ENCODE data around the gene BTG4. TPM values are rescaled to one million over a fixed set of nuclear protein-coding genes. Genes with fewer than 3 reads are reported as not detected.

Gene BTG4
- total and polyA plus RNA-seq, 9 donors, result 0.34 TPM; not detected in 8

- no peaks in the 10 kb centered on the region for H3K36me3 ChIP-seq
- TF ChIP-seq EP300 (IDR thresholded peaks at IDR 0.05) (no peak), POLR2A (IDR thresholded peaks at IDR 0.05) (no peak), CTCF (IDR thresholded peaks at IDR 0.05) (no peak)
- intact Hi-C loops (cut with DNase I), result no loop called here
- no peak overlapping the region for H3K4me3 ChIP-seq
- no peaks in the 10 kb centered on the region for H3K9me3 ChIP-seq
- no peaks in the 10 kb centered on the region for H3K4me1 ChIP-seq (ENCODE audit: insufficient read depth)
- DNase-seq, result no peak
- WGBS, 3 donors, result 77 to 85% (median 85%) methylated on average over 1 of the region's 1 CpG
- H3K27me3 ChIP-seq, result no peaks in the 10 kb centered on the region
- H3K27ac ChIP-seq, result no peak overlapping the region
These were observed 9.6 kb downstream of the BTG4 start for GRCh38 chr11:111502611-111503010.

- Histone ChIP-seq H3K4me3 (no peak overlapping the region), H3K9me3 (no peaks in the 10 kb centered on the region), H3K4me1 (ENCODE audit: insufficient read depth) (no peaks in the 10 kb centered on the region), H3K27ac (no peak overlapping the region), H3K36me3 (no peaks in the 10 kb centered on the region), H3K27me3 (no peaks in the 10 kb centered on the region)
- 64 to 70% (median 69%) methylated on average over 1 of the region's 1 CpG for WGBS, 3 donors
- DNase-seq, result no peak
- intact Hi-C loops (cut with DNase I), result no loop called here
- no peak for TF ChIP-seq EP300 (IDR thresholded peaks at IDR 0.05)
- TF ChIP-seq CTCF (IDR thresholded peaks at IDR 0.05), result no peak
- TF ChIP-seq POLR2A (IDR thresholded peaks at IDR 0.05), result no peak
These were observed 11.7 kb downstream of the BTG4 start for GRCh38 chr11:111500481-111500880.

- no peak for TF ChIP-seq EP300 (IDR thresholded peaks at IDR 0.05)
- no peak for TF ChIP-seq POLR2A (IDR thresholded peaks at IDR 0.05)
- no peak for TF ChIP-seq CTCF (IDR thresholded peaks at IDR 0.05)
- no peaks in the 10 kb centered on the region for H3K27me3 ChIP-seq
- intact Hi-C loops (cut with DNase I), result no loop called here
- H3K4me1 ChIP-seq (ENCODE audit: insufficient read depth), result no peaks in the 10 kb centered on the region
- no peak overlapping the region for H3K4me3 ChIP-seq
- DNase-seq, result no peak
- H3K9me3 ChIP-seq, result no peaks in the 10 kb centered on the region
- WGBS, 3 donors, result 79 to 82% (median 82%) methylated on average over 5 of the region's 5 CpGs
- H3K36me3 ChIP-seq, result no peaks in the 10 kb centered on the region
- no peak overlapping the region for H3K27ac ChIP-seq
These were observed 12.7 kb downstream of the BTG4 start for GRCh38 chr11:111499483-111499882.

- no peak overlapping the region for H3K27ac ChIP-seq
- H3K27me3 ChIP-seq, result no peaks in the 10 kb centered on the region
- intact Hi-C loops (cut with DNase I), result no loop called here
- H3K36me3 ChIP-seq, result no peaks in the 10 kb centered on the region
- no peak for DNase-seq
- H3K4me1 ChIP-seq (ENCODE audit: insufficient read depth), result no peaks in the 10 kb centered on the region
- no peak for TF ChIP-seq POLR2A (IDR thresholded peaks at IDR 0.05)
- no peak for TF ChIP-seq CTCF (IDR thresholded peaks at IDR 0.05)
- no peak for TF ChIP-seq EP300 (IDR thresholded peaks at IDR 0.05)
- no peaks in the 10 kb centered on the region for H3K9me3 ChIP-seq
- WGBS, 3 donors, result 72 to 78% (median 75%) methylated on average over 1 of the region's 1 CpG
- H3K4me3 ChIP-seq, result no peak overlapping the region
These were observed 18.1 kb downstream of the BTG4 start for GRCh38 chr11:111494040-111494439.

- no peak for TF ChIP-seq EP300 (IDR thresholded peaks at IDR 0.05)
- TF ChIP-seq CTCF (IDR thresholded peaks at IDR 0.05), result no peak
- H3K36me3 ChIP-seq, result no peaks in the 10 kb centered on the region
- intact Hi-C loops (cut with DNase I), result no loop called here
- no peaks in the 10 kb centered on the region for H3K4me1 ChIP-seq (ENCODE audit: insufficient read depth)
- H3K27ac ChIP-seq, result no peak overlapping the region
- no peak for DNase-seq
- 93 to 96% (median 94%) methylated on average over 1 of the region's 1 CpG for WGBS, 3 donors
- no peak overlapping the region for H3K4me3 ChIP-seq
- no peaks in the 10 kb centered on the region for H3K9me3 ChIP-seq
- no peaks in the 10 kb centered on the region for H3K27me3 ChIP-seq
These were observed 21.7 kb downstream of the BTG4 start for GRCh38 chr11:111490496-111490895.
